ENCODE measurements around the gene PIGL.
A peak's percentile ranks its signal among the peaks of the same experiment; 100 is the strongest.
"Not testable (repeated sequence)": the region's sequence is repeated elsewhere in the genome, so short reads cannot be mapped to it uniquely, and the experiment has no call there.

Gene PIGL

GRCh38 chr17:16222406-16222805, 5.4 kb downstream of the PIGL start:
- no peak for DNase-seq

GRCh38 chr17:16229912-16230561, 13.0 kb downstream of the PIGL start:
- not testable (repeated sequence) for DNase-seq

GRCh38 chr17:16232391-16232790, 15.4 kb downstream of the PIGL start:
- DNase-seq: no peak

- no peak for DNase-seq
These were observed 22.9 kb downstream of the PIGL start for GRCh38 chr17:16239931-16240330.

- DNase-seq: no peak
These were observed 24.9 kb downstream of the PIGL start for GRCh38 chr17:16241906-16242399.

- DNase-seq: no peak
These were observed 26.4 kb downstream of the PIGL start for GRCh38 chr17:16243385-16243784.

- DNase-seq: peak; percentile 43
These were observed 27.0 kb downstream of the PIGL start for GRCh38 chr17:16243801-16244567.

GRCh38 chr17:16247586-16247984, 30.6 kb downstream of the PIGL start:
- no peak for DNase-seq

GRCh38 chr17:16250635-16251034, 33.6 kb downstream of the PIGL start:
- DNase-seq: no peak

- no peak for DNase-seq
These were observed 34.0 kb downstream of the PIGL start for GRCh38 chr17:16251043-16251442.

- no peak for DNase-seq
These were observed 34.5 kb downstream of the PIGL start for GRCh38 chr17:16251556-16251955.

GRCh38 chr17:16254773-16255400, 37.9 kb downstream of the PIGL start:
- DNase-seq: no peak

- no peak for DNase-seq
These were observed 38.5 kb downstream of the PIGL start for GRCh38 chr17:16255481-16255921.

GRCh38 chr17:16258901-16259300, 41.9 kb downstream of the PIGL start:
- DNase-seq: no peak

GRCh38 chr17:16259926-16260325, 42.9 kb downstream of the PIGL start:
- DNase-seq: no peak

GRCh38 chr17:16261049-16261448, 44.0 kb downstream of the PIGL start:
- DNase-seq: no peak

- DNase-seq: no peak
These were observed 45.2 kb downstream of the PIGL start for GRCh38 chr17:16262201-16262600.

GRCh38 chr17:16267174-16267573, 50.2 kb downstream of the PIGL start:
- no peak for DNase-seq

GRCh38 chr17:16269658-16270057, 52.6 kb downstream of the PIGL start:
- DNase-seq: no peak

- no peak for DNase-seq
These were observed 55.3 kb downstream of the PIGL start for GRCh38 chr17:16272111-16272840.

- DNase-seq: no peak
These were observed 56.5 kb downstream of the PIGL start for GRCh38 chr17:16273499-16273898.

GRCh38 chr17:16273929-16274339, 56.9 kb downstream of the PIGL start:
- no peak for DNase-seq

- no peak for DNase-seq
These were observed 58.0 kb downstream of the PIGL start for GRCh38 chr17:16275024-16275423.

Measured in stimulated activated CD8-positive, alpha-beta memory T cell treated with anti-CD3 and anti-CD28 coated beads, Interleukin-4, amount 100 ng/mL, for 48 hours (primary cell).